HepG2 (cell line): ENCODE measurements around the gene ARID1A. TPM values are rescaled to one million over a fixed set of nuclear protein-coding genes. Genes with fewer than 3 reads are reported as not detected.

Experiments used
- ARID5B ChIP-seq: IDR thresholded peaks from 2 replicates; pipeline ENCODE4 v1.4.0; 2020; ENCODE audit warnings: mild to moderate bottlenecking, missing genetic modification reagents
- HDAC1 ChIP-seq: sonication (generic); formaldehyde crosslinking; IDR thresholded peaks from 2 replicates; pipeline ENCODE4 v1.5.1; 2020; ENCODE audit warnings: mild to moderate bottlenecking, missing genetic modification reagents
- JUND ChIP-seq: sonication (generic); formaldehyde crosslinking; IDR thresholded peaks from 2 replicates; pipeline ENCODE4 v1.8.0; 2022; ENCODE audit warnings: mild to moderate bottlenecking, missing genetic modification reagents
- KDM1A ChIP-seq: IDR thresholded peaks from 2 replicates; pipeline ENCODE4 v1.6.1; 2016; ENCODE audit warnings: missing compliant biosample characterization
- KDM2A ChIP-seq: sonication (generic); formaldehyde crosslinking; IDR thresholded peaks from 2 replicates; pipeline ENCODE4 v1.4.0; 2020; ENCODE audit warnings: low read depth, missing genetic modification reagents, borderline replicate concordance
- LRRFIP1 ChIP-seq: sonication (generic); formaldehyde crosslinking; conservative IDR thresholded peaks from 2 replicates; pipeline ENCODE4 v1.4.0; 2020; ENCODE audit warnings: missing genetic modification reagents
- MAF1 ChIP-seq: sonication (generic); formaldehyde crosslinking; IDR thresholded peaks from 2 replicates; pipeline ENCODE4 v1.5.0; 2020; ENCODE audit warnings: missing genetic modification reagents, borderline replicate concordance
- MIER2 ChIP-seq: IDR thresholded peaks from 2 replicates; pipeline ENCODE4 v1.6.1; 2016; ENCODE audit warnings: missing biosample characterization, missing genetic modification reagents
- POGZ ChIP-seq: sonication (generic); formaldehyde crosslinking; IDR thresholded peaks from 2 replicates; pipeline ENCODE4 v1.4.0; 2020; ENCODE audit warnings: mild to moderate bottlenecking, missing genetic modification reagents
- RBFOX2 ChIP-seq: fragments of 200-400 bp; formaldehyde crosslinking; IDR thresholded peaks from 2 replicates; pipeline ENCODE4 v1.6.1; 2017; ENCODE audit warnings: low read depth, mild to moderate bottlenecking, low read length
- REPIN1 ChIP-seq: sonication (generic); formaldehyde crosslinking; IDR thresholded peaks from 2 replicates; pipeline ENCODE4 v1.8.0; 2022; ENCODE audit warnings: missing genetic modification reagents, low read depth, mild to moderate bottlenecking, borderline replicate concordance
- TFDP1 ChIP-seq: IDR thresholded peaks from 2 replicates; pipeline ENCODE4 v1.6.1; 2016; ENCODE audit warnings: missing compliant biosample characterization, missing genetic modification reagents, borderline replicate concordance
- THRA ChIP-seq: sonication (generic); formaldehyde crosslinking; IDR thresholded peaks from 2 replicates; pipeline ENCODE4 v1.4.0; 2020; ENCODE audit warnings: missing genetic modification reagents, borderline replicate concordance
- ZBTB8A ChIP-seq: sonication (generic); formaldehyde crosslinking; IDR thresholded peaks from 2 replicates; pipeline ENCODE4 v1.4.0; 2020; ENCODE audit warnings: mild to moderate bottlenecking, low read depth, missing genetic modification reagents, borderline replicate concordance
- ZFP90 ChIP-seq: sonication (generic); formaldehyde crosslinking; IDR thresholded peaks from 2 replicates; pipeline ENCODE4 v1.8.0; 2022; ENCODE audit warnings: missing genetic modification reagents, mild to moderate bottlenecking, inconsistent platforms, borderline replicate concordance
- polyA plus RNA-seq, 8 experiments: library from polyadenylated mRNA; depleted of rRNA in 3 of 8; stranded (reverse) in 7 of 8; unstranded in 1 of 8; fragments of >200 nt; fragmentation: Illumina TruSeq in 4 of 8; extraction: Trizol in 4 of 8; gene quantifications; 2 replicates each; pipeline versions ENCODE4 v1.2.1 to v1.2.3, GENCODE V29; 2011 to 2016; ENCODE audit warnings: low read depth in 4 of 8, missing spikeins in 1 of 8, mixed read lengths in 1 of 8; ENCODE audit not compliant: insufficient read depth in 1 of 8
- total RNA-seq, 5 experiments: library from RNA; depleted of rRNA; stranded (reverse); fragments of >200 nt; fragmentation: Illumina TruSeq; extraction: Trizol; gene quantifications; 2 replicates each; pipeline ENCODE4 v1.2.3, GENCODE V29; 2016; ENCODE audit warnings: low read depth in 1 of 5
- TF ChIP-seq, protein P1 (sequence below), 2 experiments: fragments of 450-650 bp in 1 of 2; sonication (generic) in 1 of 2; formaldehyde crosslinking; IDR thresholded peaks; 2 replicates each; pipeline versions ENCODE4 v1.5.0 to v1.8.0; 2020 to 2022; ENCODE audit warnings: mild to moderate bottlenecking in 1 of 2, missing genetic modification reagents in 1 of 2

ARID1A gene
- total and polyA plus RNA-seq, 2 of the 13 experiments (the other 11 are each of a cell fraction or from before 2014, with no cell fraction given): 11.9 to 15.9 TPM

GRCh38 chr1:26697978-26698849 lies 2.4 kb downstream of the ARID1A start (continued):
- TF ChIP-seq, protein P1, sequence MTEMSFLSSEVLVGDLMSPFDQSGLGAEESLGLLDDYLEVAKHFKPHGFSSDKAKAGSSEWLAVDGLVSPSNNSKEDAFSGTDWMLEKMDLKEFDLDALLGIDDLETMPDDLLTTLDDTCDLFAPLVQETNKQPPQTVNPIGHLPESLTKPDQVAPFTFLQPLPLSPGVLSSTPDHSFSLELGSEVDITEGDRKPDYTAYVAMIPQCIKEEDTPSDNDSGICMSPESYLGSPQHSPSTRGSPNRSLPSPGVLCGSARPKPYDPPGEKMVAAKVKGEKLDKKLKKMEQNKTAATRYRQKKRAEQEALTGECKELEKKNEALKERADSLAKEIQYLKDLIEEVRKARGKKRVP (CRISPR knock-in tag; IDR thresholded peaks at IDR 0.05): peak in 1 of 2 experiments; percentile 47; a peak in 1 of 4 replicates
- TF ChIP-seq TFDP1 (CRISPR knock-in tag): peak; percentile 75; the same call in 1 of the 2 replicates
- TF ChIP-seq MIER2 (CRISPR knock-in tag): peak; percentile 10; the same call in 1 of the 2 replicates
- peak; percentile 92 for TF ChIP-seq HDAC1 (CRISPR knock-in tag)
- no peak for TF ChIP-seq MAF1 (CRISPR knock-in tag)
- no peak for TF ChIP-seq LRRFIP1 (CRISPR knock-in tag)
- peak; percentile 15; the same call in 1 of the 2 replicates for TF ChIP-seq THRA (CRISPR knock-in tag)
- TF ChIP-seq REPIN1 (CRISPR knock-in tag): peak; percentile 36; the same call in 1 of the 2 replicates
- TF ChIP-seq KDM2A: peak; percentile 64; the same call in 1 of the 2 replicates
- TF ChIP-seq RBFOX2: peak; percentile 19; the same call in 1 of the 2 replicates
- TF ChIP-seq ARID5B: peak; percentile 40; the same call in 1 of the 2 replicates
- TF ChIP-seq ZFP90 (CRISPR knock-in tag): 0 out of 2 replicates have a peak, but pooled peaks have one; percentile 28
- no peak for TF ChIP-seq ZBTB8A (CRISPR knock-in tag)
- peak; percentile 62 for TF ChIP-seq JUND (CRISPR knock-in tag)
- no peak for TF ChIP-seq KDM1A
- peak; percentile 50; the same call in 1 of the 2 replicates for TF ChIP-seq POGZ (CRISPR knock-in tag)
